Upper lobe of right lung (tissue), 1 donor: ENCODE measurements around the gene KCTD10. TPM values are rescaled to one million over a fixed set of nuclear protein-coding genes. Genes with fewer than 3 reads are reported as not detected.

ENCODE experiments used
- ATAC-seq: fragments of 200-7000 bp; cut with Tn5 transposase; one replicate; pipeline ENCODE4 v1.9.1; 2020; ENCODE audit warnings: mild to moderate bottlenecking, moderate library complexity
- DNase-seq: peaks from one replicate; pipeline ENCODE4 v3.0.0-alpha.2; 2020
- H3K27ac ChIP-seq: fragments of 200-600 bp; one replicate; pipeline ENCODE4 v1.8.0; 2022
- H3K27me3 ChIP-seq: fragments of 200-600 bp; one replicate; pipeline ENCODE4 v1.8.0; 2022; ENCODE audit warnings: mild to moderate bottlenecking
- H3K36me3 ChIP-seq: fragments of 200-600 bp; one replicate; pipeline ENCODE4 v1.8.0; 2022
- H3K4me1 ChIP-seq: fragments of 200-600 bp; one replicate; pipeline ENCODE4 v1.8.0; 2022
- H3K4me3 ChIP-seq: fragments of 200-600 bp; one replicate; pipeline ENCODE4 v1.8.0; 2022; ENCODE audit warnings: mild to moderate bottlenecking
- H3K9me3 ChIP-seq: fragments of 200-600 bp; one replicate; pipeline ENCODE4 v1.8.0; 2022
- intact Hi-C: fragments of 100-400 bp; cut with DNase I; formaldehyde crosslinking; loops from one replicate; pipeline ENCODE4 v1.11.0; 2022
- total RNA-seq: library from RNA; stranded (reverse); fragmentation: NEBNext Ultra II Directional; extraction: Animal tissue kit (Norgen Biotek cat#: 25700); gene quantifications from one replicate; pipeline ENCODE4 v1.2.1, GENCODE V29; 2021
- TF ChIP-seq, protein P1 (sequence below): fragments of 200-600 bp; IDR thresholded peaks from one replicate; pipeline ENCODE4 v1.8.0; 2022; ENCODE audit warnings: antibody characterized with exemption
- donor health status: DM: no; HTN: yes; CAD: no; lungs with severe emphysema.

Gene KCTD10
- total RNA-seq, 1 donor from 2014 or later: 66.8 TPM

DNA sequence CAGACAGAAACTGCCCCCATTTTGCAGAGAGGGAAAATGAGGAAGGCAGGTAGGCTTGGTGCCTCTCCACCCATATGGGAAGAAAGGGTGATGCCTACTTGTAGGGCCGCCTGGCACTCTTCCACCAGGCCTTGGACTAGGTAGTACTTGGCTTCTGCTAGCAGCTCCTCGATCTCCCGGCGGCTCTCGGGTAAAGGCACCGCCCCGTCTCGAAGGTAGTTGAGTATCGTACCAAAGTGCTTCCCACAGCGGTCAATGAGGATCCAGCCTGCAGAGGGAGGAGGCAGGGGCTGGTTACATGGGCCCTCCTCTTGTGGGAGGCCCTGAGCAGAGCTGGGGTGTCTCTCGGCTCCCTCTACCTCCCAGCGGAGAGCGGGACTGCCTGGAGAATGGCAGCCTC lies 16.6 kb downstream of the KCTD10 start:
- Histone ChIP-seq H3K36me3 (peaks cover 48% of the 10 kb centered on the region), H3K27me3 (no peaks in the 10 kb centered on the region), H3K4me3 (no peak overlapping the region), H3K27ac (peak overlapping the region; percentile 93), H3K9me3 (no peaks in the 10 kb centered on the region), H3K4me1 (peaks cover 79% of the 10 kb centered on the region)
- TF ChIP-seq, protein P1, sequence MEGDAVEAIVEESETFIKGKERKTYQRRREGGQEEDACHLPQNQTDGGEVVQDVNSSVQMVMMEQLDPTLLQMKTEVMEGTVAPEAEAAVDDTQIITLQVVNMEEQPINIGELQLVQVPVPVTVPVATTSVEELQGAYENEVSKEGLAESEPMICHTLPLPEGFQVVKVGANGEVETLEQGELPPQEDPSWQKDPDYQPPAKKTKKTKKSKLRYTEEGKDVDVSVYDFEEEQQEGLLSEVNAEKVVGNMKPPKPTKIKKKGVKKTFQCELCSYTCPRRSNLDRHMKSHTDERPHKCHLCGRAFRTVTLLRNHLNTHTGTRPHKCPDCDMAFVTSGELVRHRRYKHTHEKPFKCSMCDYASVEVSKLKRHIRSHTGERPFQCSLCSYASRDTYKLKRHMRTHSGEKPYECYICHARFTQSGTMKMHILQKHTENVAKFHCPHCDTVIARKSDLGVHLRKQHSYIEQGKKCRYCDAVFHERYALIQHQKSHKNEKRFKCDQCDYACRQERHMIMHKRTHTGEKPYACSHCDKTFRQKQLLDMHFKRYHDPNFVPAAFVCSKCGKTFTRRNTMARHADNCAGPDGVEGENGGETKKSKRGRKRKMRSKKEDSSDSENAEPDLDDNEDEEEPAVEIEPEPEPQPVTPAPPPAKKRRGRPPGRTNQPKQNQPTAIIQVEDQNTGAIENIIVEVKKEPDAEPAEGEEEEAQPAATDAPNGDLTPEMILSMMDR: no peak
- ATAC-seq: peak; percentile 73
- intact Hi-C loops: no loop called here
- peak; percentile 92 for DNase-seq

DNA sequence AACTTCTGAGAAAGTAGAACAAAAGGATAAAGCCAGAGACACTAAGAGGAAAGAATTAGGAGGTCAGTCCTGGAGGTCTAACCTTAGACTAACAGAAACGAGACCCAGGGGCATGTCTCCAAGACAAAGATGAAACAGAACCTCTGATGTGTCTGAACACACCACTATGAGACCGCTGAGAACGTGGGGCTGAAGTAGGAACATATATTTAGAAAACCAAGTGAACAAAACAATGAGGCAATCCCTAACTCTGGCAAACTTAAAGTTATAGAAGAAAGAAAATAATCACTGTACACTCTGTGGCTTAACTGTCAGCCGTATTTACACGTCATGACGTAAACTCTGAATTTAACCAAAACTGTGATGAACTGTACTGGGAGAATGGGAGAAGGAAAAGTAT lies 17.9 kb downstream of the KCTD10 start:
- Histone ChIP-seq H3K4me1 (peaks cover 66% of the 10 kb centered on the region), H3K27me3 (no peaks in the 10 kb centered on the region), H3K9me3 (no peaks in the 10 kb centered on the region), H3K27ac (peak overlapping the region; percentile 53), H3K36me3 (peaks cover 53% of the 10 kb centered on the region), H3K4me3 (no peak overlapping the region)
- DNase-seq (no peak), ATAC-seq (no peak)
- intact Hi-C loops: no loop called here
- TF ChIP-seq, protein P1: no peak

DNA sequence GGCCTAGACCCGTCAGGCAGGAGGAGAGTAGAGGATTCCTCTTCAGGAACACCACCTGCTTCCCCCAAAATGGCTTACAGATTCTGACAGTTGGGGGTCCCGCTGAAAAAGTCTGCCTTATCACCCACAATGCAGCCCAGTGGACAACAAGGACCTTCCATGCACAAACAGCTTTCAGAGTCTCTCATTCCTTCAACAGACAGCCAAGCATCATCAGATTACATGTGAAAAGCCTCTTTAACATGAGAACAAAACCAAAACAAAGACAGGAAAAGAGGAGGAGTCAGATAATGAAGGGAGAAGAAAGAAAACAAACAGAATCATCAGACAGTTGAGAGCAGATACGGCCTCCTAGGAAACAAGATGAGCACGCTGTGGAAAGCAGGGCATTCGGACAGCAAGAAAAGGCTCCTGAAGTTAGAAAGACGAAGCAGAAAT lies 18.3 kb downstream of the KCTD10 start:
- Histone ChIP-seq H3K9me3 (no peaks in the 10 kb centered on the region), H3K4me3 (no peak overlapping the region), H3K4me1 (peaks cover 62% of the 10 kb centered on the region), H3K27me3 (no peaks in the 10 kb centered on the region), H3K36me3 (peaks cover 58% of the 10 kb centered on the region), H3K27ac (peak overlapping the region; percentile 53)
- intact Hi-C loops: no loop called here
- TF ChIP-seq, protein P1: no peak
- no peak for ATAC-seq
- DNase-seq: no peak

DNA sequence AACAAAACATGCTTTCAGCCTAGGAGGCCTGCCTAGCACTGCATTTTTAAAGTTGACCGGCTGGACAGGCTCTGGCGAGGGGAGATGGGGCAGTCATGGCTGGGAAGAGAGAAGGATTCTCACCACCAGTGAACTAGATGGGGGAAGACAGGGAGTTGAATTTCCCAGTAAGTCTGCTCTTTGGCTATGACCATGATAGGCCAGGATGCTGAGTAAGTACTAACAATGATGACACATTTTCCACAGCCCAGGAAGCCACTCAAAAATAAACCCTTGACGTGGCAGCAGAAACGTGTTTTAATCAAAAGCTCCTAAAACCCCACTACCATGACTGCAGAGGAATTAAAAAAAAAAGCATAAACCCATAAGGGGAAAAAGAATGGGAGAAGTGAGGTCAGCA lies 19.0 kb downstream of the KCTD10 start:
- ATAC-seq: no peak
- Histone ChIP-seq H3K27me3 (no peaks in the 10 kb centered on the region), H3K36me3 (peaks cover 65% of the 10 kb centered on the region), H3K27ac (peak overlapping the region; percentile 53), H3K4me1 (peaks cover 55% of the 10 kb centered on the region), H3K9me3 (no peaks in the 10 kb centered on the region), H3K4me3 (no peak overlapping the region)
- no peak for DNase-seq
- intact Hi-C loops: no loop called here
- TF ChIP-seq, protein P1: no peak

DNA sequence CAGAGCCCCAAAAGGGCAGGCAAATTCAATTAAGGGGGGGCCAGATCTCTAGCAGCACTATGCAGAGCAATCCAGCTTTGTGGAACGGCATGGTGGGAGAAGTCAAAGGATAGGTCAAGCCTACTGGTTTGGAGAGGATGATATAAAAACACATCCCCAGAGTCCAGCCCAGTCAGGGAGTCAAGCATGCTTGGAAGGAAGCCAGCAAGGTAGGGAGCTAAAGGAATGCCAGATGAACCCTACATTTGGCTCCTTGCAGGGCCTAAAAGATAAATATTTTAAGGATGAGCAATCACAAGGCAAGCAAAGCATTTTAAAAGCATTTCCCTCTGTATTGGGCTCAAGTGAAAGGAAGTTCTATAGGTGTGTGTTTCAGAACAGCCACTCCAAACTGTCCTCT lies 21.4 kb downstream of the KCTD10 start:
- Histone ChIP-seq H3K36me3 (peaks cover 89% of the 10 kb centered on the region), H3K27ac (no peak overlapping the region), H3K4me3 (no peak overlapping the region), H3K27me3 (no peaks in the 10 kb centered on the region), H3K9me3 (no peaks in the 10 kb centered on the region), H3K4me1 (peaks cover 31% of the 10 kb centered on the region)
- TF ChIP-seq, protein P1: no peak
- intact Hi-C loops: no loop called here
- DNase-seq (no peak), ATAC-seq (no peak)

GRCh38 chr12:109452489-109452888 lies 24.6 kb downstream of the KCTD10 start:
- Histone ChIP-seq H3K9me3 (no peaks in the 10 kb centered on the region), H3K4me3 (no peak overlapping the region), H3K27me3 (no peaks in the 10 kb centered on the region), H3K4me1 (peaks cover under 1% of the 10 kb centered on the region), H3K27ac (no peak overlapping the region), H3K36me3 (peaks cover 95% of the 10 kb centered on the region)
- ATAC-seq: no peak
- intact Hi-C loops: no loop called here
- no peak for DNase-seq
- TF ChIP-seq, protein P1: no peak
